Lower leg skin (tissue), 3 donors: Measurements from ENCODE around the gene SMAD4.

Source experiments
- CTCF ChIP-seq, 3 donors: fragments of 450-650 bp; IDR thresholded peaks; one replicate each; pipeline ENCODE4 v1.5.1; 2016; ENCODE audit warnings: antibody characterized with exemption in 3 of 3, mild to moderate bottlenecking in 3 of 3, moderate library complexity in 2 of 3
- POLR2A ChIP-seq, 2 donors: fragments of 450-650 bp; IDR thresholded peaks; one replicate each; pipeline ENCODE4 v1.6.1; 2016 to 2017; ENCODE audit warnings: antibody characterized with exemption in 2 of 2, mild to moderate bottlenecking in 1 of 2, moderate library complexity in 1 of 2

GRCh38 chr18:51108330-51108729 is 78.3 kb downstream of the SMAD4 start:
- TF ChIP-seq CTCF (IDR thresholded peaks at IDR 0.05) (no peak), POLR2A (IDR thresholded peaks at IDR 0.05) (no peak)
